ENCODE measurements around the gene FGFR3. TPM values are rescaled to one million over a fixed set of nuclear protein-coding genes. Genes with fewer than 3 reads are reported as not detected.

Gene FGFR3
- total RNA-seq, 2 experiments from 2014 or later = not detected

DNA sequence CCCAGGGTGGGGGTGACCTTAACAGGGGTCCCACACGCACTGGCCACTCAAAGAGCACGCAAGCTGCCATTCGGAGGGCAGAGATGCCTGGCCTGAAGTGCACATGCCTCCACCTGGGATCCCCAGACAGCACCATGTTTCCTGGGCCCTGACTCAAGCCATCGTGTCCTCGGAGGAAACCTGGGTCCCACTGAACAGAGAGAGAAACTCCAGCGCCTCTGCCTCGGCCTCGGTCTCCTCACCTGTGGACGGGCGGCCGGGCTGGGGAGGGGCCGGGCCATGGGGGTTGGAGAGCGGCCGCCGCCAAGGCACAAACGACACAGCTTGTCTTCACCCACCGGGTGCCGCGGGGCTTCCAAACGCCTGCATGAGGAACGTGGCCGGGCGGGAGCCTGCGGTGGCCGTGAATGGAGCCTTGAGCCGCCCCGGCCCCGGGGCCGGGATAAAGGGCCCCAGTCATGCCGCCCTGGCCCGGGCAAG is 30.0 kb upstream of the FGFR3 start:
- peaks cover 5% of the 10 kb centered on the region for H3K4me1 ChIP-seq (ENCODE audit: insufficient read depth, low read length, poor library complexity, severe bottlenecking)
- H2AFZ ChIP-seq (ENCODE audit: low read length) = no peak overlapping the region
- ChIA-PET POLR2A (no interaction called here), CTCF (ENCODE audit: unreplicated experiment) (no interaction called here)
- no peak overlapping the region for H3K4me2 ChIP-seq (ENCODE audit: low read length)
- no peaks in the 10 kb centered on the region for H4K20me1 ChIP-seq (ENCODE audit: insufficient read depth, low read length)
- no peak for TF ChIP-seq EZH2phosphoT487 (IDR thresholded peaks at IDR 0.05; ENCODE audit: borderline replicate concordance, low read depth, low read length)
- TF ChIP-seq, protein P1, sequence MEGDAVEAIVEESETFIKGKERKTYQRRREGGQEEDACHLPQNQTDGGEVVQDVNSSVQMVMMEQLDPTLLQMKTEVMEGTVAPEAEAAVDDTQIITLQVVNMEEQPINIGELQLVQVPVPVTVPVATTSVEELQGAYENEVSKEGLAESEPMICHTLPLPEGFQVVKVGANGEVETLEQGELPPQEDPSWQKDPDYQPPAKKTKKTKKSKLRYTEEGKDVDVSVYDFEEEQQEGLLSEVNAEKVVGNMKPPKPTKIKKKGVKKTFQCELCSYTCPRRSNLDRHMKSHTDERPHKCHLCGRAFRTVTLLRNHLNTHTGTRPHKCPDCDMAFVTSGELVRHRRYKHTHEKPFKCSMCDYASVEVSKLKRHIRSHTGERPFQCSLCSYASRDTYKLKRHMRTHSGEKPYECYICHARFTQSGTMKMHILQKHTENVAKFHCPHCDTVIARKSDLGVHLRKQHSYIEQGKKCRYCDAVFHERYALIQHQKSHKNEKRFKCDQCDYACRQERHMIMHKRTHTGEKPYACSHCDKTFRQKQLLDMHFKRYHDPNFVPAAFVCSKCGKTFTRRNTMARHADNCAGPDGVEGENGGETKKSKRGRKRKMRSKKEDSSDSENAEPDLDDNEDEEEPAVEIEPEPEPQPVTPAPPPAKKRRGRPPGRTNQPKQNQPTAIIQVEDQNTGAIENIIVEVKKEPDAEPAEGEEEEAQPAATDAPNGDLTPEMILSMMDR (conservative IDR thresholded peaks at IDR 0.05; ENCODE audit: low read length) = no peak
- no peaks in the 10 kb centered on the region for H3K9me2 ChIP-seq (ENCODE audit: insufficient read depth, low read length)
- no peak overlapping the region for H3K4me3 ChIP-seq (ENCODE audit: low read depth, low read length, poor library complexity, severe bottlenecking)
- intact Hi-C loops (cut with micrococcal nuclease; ENCODE audit: unreplicated experiment) = loop anchor here (5.0 kb wide), 1 partner anchor 49 kb away; no protein-coding TSS in a partner anchor
- no peak overlapping the region for H3K27ac ChIP-seq (ENCODE audit: low read depth, low read length, poor library complexity, severe bottlenecking)
- H3K9me3 ChIP-seq (ENCODE audit: low read length) = no peaks in the 10 kb centered on the region
- no peaks in the 10 kb centered on the region for H3K79me2 ChIP-seq (ENCODE audit: insufficient read depth, low read depth, low read length)
- DNase-seq (ENCODE audit: low spot score) = no peak
- no TSS peak for BruUV-seq (replicated peaks)
- H3K36me3 ChIP-seq (ENCODE audit: insufficient read depth, low read length) = no peaks in the 10 kb centered on the region

DNA sequence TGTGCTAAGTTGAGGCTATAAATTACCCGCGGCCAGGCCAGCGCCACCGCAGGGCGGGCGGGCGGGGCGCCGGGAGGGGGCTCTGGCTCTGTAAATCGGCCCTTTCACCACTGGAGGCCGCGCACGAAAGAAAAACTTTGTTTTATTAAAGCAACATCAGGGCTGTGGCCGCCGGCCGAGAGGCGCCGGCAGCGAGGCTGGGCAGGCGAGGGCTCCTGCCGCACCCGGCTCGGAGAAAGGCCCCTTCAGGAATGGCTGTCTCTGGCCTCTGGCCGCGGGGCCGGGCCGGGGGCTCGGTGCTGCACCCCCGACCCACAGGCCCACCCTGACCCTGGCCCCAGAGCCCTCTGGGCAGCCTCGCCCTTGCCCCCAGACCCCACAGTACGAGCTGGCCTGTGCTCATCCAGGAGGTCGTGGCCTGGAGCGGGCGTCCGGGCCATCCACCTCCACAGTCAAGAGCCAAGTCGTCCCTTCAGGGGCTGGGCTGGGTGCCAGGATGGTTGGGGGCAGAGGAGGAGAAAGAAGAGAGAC is 29.5 kb upstream of the FGFR3 start:
- POLR2A ChIA-PET = no interaction called here
- CTCF ChIA-PET (ENCODE audit: unreplicated experiment) = no interaction called here
- BruUV-seq (replicated peaks) = no TSS peak
- Histone ChIP-seq H4K20me1 (ENCODE audit: insufficient read depth, low read length) (no peaks in the 10 kb centered on the region), H3K4me2 (ENCODE audit: low read length) (no peak overlapping the region), H3K9me3 (ENCODE audit: low read length) (no peaks in the 10 kb centered on the region), H3K79me2 (ENCODE audit: insufficient read depth, low read depth, low read length) (no peaks in the 10 kb centered on the region), H3K36me3 (ENCODE audit: insufficient read depth, low read length) (no peaks in the 10 kb centered on the region), H3K9me2 (ENCODE audit: insufficient read depth, low read length) (no peaks in the 10 kb centered on the region), H3K4me3 (ENCODE audit: low read depth, low read length, poor library complexity, severe bottlenecking) (no peak overlapping the region), H2AFZ (ENCODE audit: low read length) (no peak overlapping the region), H3K27ac (ENCODE audit: low read depth, low read length, poor library complexity, severe bottlenecking) (no peak overlapping the region), H3K4me1 (ENCODE audit: insufficient read depth, low read length, poor library complexity, severe bottlenecking) (peaks cover 5% of the 10 kb centered on the region)
- intact Hi-C loops (cut with micrococcal nuclease; ENCODE audit: unreplicated experiment) = loop anchor here (5.0 kb wide), 1 partner anchor 49 kb away; no protein-coding TSS in a partner anchor
- DNase-seq (ENCODE audit: low spot score) = peak; percentile 36
- TF ChIP-seq, protein P1 (conservative IDR thresholded peaks at IDR 0.05; ENCODE audit: low read length) = no peak
- no peak for TF ChIP-seq EZH2phosphoT487 (IDR thresholded peaks at IDR 0.05; ENCODE audit: borderline replicate concordance, low read depth, low read length)

DNA sequence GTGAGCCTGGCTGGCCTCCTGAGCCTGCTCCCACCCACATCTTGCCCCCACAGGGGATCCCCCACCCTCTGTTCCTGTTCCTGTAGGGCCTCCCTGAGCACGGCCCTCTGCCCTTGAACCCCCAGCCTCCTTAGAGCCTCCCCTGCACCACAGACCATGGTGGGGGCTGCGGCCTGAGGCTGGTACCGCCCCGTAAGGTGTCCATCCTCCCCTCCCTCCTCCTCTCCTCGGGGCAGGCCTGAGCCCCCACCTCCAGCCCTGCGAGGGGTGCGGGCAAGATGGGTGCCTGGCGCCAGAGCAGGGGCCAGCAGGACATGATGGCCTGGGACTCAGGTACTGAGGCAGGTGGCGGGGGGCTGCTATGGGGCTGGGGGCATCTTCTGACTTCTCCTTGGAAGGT is 28.4 kb upstream of the FGFR3 start:
- ChIA-PET POLR2A (no interaction called here), CTCF (ENCODE audit: unreplicated experiment) (no interaction called here)
- H2AFZ ChIP-seq (ENCODE audit: low read length) = no peak overlapping the region
- no peak for DNase-seq (ENCODE audit: low spot score)
- H3K4me2 ChIP-seq (ENCODE audit: low read length) = no peak overlapping the region
- no peaks in the 10 kb centered on the region for H4K20me1 ChIP-seq (ENCODE audit: insufficient read depth, low read length)
- H3K79me2 ChIP-seq (ENCODE audit: insufficient read depth, low read depth, low read length) = no peaks in the 10 kb centered on the region
- BruUV-seq (replicated peaks) = no TSS peak
- TF ChIP-seq, protein P1 (conservative IDR thresholded peaks at IDR 0.05; ENCODE audit: low read length) = no peak
- TF ChIP-seq EZH2phosphoT487 (IDR thresholded peaks at IDR 0.05; ENCODE audit: borderline replicate concordance, low read depth, low read length) = no peak
- no peak overlapping the region for H3K27ac ChIP-seq (ENCODE audit: low read depth, low read length, poor library complexity, severe bottlenecking)
- intact Hi-C loops (cut with micrococcal nuclease; ENCODE audit: unreplicated experiment) = loop anchor here (5.0 kb wide), 1 partner anchor 48 kb away; no protein-coding TSS in a partner anchor
- H3K4me1 ChIP-seq (ENCODE audit: insufficient read depth, low read length, poor library complexity, severe bottlenecking) = peaks cover 5% of the 10 kb centered on the region
- no peaks in the 10 kb centered on the region for H3K9me3 ChIP-seq (ENCODE audit: low read length)
- no peaks in the 10 kb centered on the region for H3K9me2 ChIP-seq (ENCODE audit: insufficient read depth, low read length)
- no peak overlapping the region for H3K4me3 ChIP-seq (ENCODE audit: low read depth, low read length, poor library complexity, severe bottlenecking)
- no peaks in the 10 kb centered on the region for H3K36me3 ChIP-seq (ENCODE audit: insufficient read depth, low read length)

Data from OCI-LY7 (cell line).